GM10266 (cell line): ENCODE measurements around the gene APMAP.

Experiments
- DNase-seq: peaks from one replicate; pipeline ENCODE4 v3.0.0; 2012; ENCODE audit errors: extremely low spot score
- TF ChIP-seq, protein P1 (sequence below): IDR thresholded peaks from 2 replicates; pipeline ENCODE4 v1.5.1; 2012; ENCODE audit warnings: mild to moderate bottlenecking, low read depth; ENCODE audit not compliant: control insufficient read depth, insufficient read depth; ENCODE audit errors: missing control alignments

Gene APMAP

DNA sequence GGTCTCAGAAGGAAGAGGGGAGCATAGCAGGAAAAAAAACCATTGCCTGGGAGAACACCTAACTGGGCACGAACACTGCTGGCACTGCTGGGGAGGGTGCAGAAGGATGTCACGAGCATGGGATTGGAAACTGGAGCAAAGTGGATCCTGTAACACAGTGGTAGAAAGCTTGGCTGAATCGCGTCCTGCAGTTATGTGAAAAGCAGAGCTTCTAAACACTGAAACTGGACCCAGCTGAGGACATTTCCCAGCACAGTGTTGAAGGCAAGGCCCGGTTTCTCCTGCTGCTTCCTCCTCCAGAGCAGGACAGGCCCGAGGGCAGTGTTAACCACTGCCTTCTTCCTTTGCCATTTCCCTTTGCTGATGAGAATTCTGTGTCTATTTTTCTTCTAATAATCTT lies 6.7 kb downstream of the APMAP start:
- no peak for DNase-seq
- TF ChIP-seq, protein P1, sequence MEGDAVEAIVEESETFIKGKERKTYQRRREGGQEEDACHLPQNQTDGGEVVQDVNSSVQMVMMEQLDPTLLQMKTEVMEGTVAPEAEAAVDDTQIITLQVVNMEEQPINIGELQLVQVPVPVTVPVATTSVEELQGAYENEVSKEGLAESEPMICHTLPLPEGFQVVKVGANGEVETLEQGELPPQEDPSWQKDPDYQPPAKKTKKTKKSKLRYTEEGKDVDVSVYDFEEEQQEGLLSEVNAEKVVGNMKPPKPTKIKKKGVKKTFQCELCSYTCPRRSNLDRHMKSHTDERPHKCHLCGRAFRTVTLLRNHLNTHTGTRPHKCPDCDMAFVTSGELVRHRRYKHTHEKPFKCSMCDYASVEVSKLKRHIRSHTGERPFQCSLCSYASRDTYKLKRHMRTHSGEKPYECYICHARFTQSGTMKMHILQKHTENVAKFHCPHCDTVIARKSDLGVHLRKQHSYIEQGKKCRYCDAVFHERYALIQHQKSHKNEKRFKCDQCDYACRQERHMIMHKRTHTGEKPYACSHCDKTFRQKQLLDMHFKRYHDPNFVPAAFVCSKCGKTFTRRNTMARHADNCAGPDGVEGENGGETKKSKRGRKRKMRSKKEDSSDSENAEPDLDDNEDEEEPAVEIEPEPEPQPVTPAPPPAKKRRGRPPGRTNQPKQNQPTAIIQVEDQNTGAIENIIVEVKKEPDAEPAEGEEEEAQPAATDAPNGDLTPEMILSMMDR, result no peak

DNA sequence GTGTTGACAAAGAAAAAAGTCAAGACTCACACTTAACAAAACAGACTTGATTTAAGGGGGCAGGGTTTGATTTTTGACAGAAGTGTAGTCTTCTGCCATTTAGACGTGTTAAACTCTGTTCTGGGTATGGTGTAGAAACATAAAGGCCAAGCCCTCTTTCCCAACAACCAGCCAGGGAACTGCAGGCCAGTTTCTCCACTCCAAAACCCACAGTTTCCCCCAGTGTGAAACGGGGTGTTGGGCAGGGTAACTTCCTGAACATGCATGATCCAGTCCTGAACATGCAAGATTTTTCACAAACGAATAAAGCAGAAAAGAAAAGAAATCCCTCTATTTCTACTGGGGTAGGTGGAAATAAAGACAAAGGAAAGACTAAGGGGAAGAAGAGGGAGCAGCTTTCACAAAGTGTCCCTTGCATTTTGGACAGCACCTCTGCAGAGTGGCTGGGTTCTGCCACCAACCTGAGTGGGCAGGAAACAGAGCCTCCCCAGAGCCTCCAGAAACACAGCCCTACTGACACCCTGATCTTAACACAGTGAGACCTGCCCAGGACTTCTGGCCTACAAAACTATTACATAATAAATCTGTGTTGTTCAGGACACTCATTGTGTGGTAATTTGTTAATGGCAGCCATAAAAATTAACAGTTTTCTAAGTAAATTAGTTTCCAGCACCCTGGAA lies 7.5 kb downstream of the APMAP start:
- TF ChIP-seq, protein P1, result no peak
- DNase-seq, result no peak

DNA sequence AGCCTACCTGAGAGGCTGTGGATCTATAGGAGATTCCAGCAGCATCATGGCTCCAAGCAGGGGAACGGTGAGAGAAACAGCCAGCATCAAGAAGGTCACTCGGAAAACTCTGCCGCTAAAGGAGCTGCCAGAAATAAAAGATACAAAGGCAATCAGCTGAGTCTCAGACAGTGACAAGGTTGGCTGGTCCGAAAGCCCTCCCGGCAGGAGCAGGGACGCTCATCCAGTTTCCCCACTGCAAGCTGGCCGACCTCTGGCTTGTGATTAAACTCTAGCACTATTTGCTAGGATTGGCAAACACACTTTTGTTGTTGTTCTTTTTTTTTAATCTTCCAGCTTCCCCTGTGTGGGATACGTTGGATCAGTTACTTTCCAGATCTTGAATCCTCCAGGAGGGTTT lies 8.7 kb downstream of the APMAP start:
- no peak for DNase-seq
- TF ChIP-seq, protein P1, result no peak

DNA sequence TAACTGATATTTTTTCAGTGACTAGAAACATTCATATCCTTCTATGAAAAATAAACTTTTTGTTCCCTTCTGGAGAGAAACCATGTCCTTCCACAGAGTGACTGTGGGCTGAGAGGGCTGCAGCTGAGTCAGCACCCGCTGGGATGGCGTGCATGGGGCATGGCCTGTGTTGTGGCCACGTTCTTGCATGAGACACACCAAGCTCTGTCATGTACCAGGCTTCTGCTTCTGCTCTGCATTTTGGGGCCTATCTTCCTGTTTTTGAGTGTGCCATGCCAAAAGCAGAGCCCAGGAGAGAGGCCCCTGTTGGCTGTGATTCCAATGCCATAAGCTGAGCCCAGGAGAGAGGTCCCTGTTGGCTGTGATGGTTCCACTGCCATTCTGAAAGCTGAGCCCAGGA lies 10.8 kb downstream of the APMAP start:
- no peak for DNase-seq
- TF ChIP-seq, protein P1, result no peak

DNA sequence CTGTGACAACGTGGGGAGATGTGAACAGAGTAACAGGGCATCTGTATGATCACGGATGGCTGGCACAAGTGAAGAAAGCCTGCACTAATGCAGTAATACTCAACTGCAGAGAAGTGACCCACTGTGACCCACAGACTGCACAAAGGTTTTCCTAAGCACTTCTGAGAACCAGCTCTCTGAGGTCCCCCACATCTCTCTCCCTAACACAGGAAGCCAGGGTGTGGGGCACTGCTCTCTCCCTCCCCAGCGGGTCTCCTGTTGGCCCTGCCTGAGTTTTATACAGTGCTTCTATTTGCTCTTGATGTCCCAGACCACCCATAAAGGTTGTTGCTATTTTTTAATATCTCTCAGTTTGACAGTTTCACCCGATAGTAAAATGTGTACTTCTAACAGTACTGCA lies 11.3 kb downstream of the APMAP start:
- no peak for DNase-seq
- TF ChIP-seq, protein P1, result no peak

DNA sequence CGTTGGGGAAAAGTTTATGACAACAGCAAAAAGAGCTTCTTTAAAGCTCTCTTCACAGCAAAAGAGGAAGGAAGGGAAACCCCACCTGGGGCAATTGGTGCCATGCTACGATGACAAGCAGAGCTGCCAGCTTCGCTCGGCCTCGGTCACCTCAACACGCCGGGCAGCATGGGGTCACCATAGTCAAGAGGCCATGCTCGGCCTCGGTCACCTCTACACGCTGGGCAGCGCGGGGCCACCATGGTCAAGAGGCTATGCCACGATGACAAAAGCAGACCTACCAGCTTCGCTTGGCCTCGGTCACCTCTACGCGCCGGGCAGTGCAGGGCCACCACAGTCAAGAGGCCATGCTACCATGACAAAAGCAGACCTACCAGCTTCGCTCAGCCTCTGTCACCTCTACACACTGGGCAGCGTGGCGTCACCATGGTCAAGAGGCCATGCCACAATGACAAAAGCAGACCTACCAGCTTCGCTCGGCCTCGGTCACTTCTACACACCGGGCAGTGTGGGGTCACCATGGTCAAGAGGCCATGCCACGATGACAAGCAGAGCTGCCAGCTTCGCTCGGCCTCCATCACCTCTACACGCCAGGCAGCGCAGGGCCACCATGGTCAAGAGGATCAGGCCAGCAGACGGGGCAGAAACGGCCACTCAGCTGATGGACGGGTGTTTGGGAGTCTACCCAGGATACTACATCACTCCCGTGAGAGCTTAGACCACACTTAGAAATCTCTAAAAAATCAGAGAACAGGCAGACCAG lies 12.1 kb downstream of the APMAP start:
- DNase-seq, result no peak
- TF ChIP-seq, protein P1, result no peak
